Measurements from ENCODE around the gene CGNL1. TPM values are rescaled to one million over a fixed set of nuclear protein-coding genes. Genes with fewer than 3 reads are reported as not detected.

CGNL1 gene
- total RNA-seq, 2 donors from 2014 or later, result 3.9 to 4.7 TPM

GRCh38 chr15:57377478-57377847 is 1.2 kb downstream of the CGNL1 start:
- Histone ChIP-seq H3K9ac (ENCODE audit: low read depth in 2 of 2, low read length in 2 of 2) (no peak overlapping the region), H3K4me3 (no peak overlapping the region), H3K4me1 (peaks cover 4% of the 10 kb centered on the region), H3K9me3 (no peaks in the 10 kb centered on the region), H3K27ac (no peak overlapping the region), H3K36me3 (no peaks in the 10 kb centered on the region), H3K27me3 (peaks cover 4% of the 10 kb centered on the region)
- TF ChIP-seq, protein P1, sequence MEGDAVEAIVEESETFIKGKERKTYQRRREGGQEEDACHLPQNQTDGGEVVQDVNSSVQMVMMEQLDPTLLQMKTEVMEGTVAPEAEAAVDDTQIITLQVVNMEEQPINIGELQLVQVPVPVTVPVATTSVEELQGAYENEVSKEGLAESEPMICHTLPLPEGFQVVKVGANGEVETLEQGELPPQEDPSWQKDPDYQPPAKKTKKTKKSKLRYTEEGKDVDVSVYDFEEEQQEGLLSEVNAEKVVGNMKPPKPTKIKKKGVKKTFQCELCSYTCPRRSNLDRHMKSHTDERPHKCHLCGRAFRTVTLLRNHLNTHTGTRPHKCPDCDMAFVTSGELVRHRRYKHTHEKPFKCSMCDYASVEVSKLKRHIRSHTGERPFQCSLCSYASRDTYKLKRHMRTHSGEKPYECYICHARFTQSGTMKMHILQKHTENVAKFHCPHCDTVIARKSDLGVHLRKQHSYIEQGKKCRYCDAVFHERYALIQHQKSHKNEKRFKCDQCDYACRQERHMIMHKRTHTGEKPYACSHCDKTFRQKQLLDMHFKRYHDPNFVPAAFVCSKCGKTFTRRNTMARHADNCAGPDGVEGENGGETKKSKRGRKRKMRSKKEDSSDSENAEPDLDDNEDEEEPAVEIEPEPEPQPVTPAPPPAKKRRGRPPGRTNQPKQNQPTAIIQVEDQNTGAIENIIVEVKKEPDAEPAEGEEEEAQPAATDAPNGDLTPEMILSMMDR (IDR thresholded peaks at IDR 0.05), result no peak
- intact Hi-C loops (cut with DNase I), result no loop called here
- DNase-seq, result no peak

- H3K4me1 ChIP-seq, result peaks cover 4% of the 10 kb centered on the region
- no peak overlapping the region for H3K9ac ChIP-seq (ENCODE audit: low read depth in 2 of 2, low read length in 2 of 2)
- no peak for DNase-seq
- H3K27ac ChIP-seq, result no peak overlapping the region
- H3K9me3 ChIP-seq, result no peaks in the 10 kb centered on the region
- TF ChIP-seq, protein P1 (IDR thresholded peaks at IDR 0.05), result no peak
- H3K4me3 ChIP-seq, result no peak overlapping the region
- peaks cover 4% of the 10 kb centered on the region for H3K27me3 ChIP-seq
- intact Hi-C loops (cut with DNase I), result no loop called here
- H3K36me3 ChIP-seq, result no peaks in the 10 kb centered on the region
Measured at GRCh38 chr15:57379487-57379886, 3.2 kb downstream of the CGNL1 start.

GRCh38 chr15:57380854-57381253 is 4.5 kb downstream of the CGNL1 start:
- Histone ChIP-seq H3K9me3 (no peaks in the 10 kb centered on the region), H3K36me3 (no peaks in the 10 kb centered on the region), H3K27me3 (peaks cover 4% of the 10 kb centered on the region), H3K9ac (ENCODE audit: low read depth in 2 of 2, low read length in 2 of 2) (no peak overlapping the region), H3K4me3 (no peak overlapping the region), H3K4me1 (peaks cover 4% of the 10 kb centered on the region), H3K27ac (no peak overlapping the region)
- DNase-seq, result no peak
- intact Hi-C loops (cut with DNase I), result no loop called here
- TF ChIP-seq, protein P1 (IDR thresholded peaks at IDR 0.05), result no peak

DNA sequence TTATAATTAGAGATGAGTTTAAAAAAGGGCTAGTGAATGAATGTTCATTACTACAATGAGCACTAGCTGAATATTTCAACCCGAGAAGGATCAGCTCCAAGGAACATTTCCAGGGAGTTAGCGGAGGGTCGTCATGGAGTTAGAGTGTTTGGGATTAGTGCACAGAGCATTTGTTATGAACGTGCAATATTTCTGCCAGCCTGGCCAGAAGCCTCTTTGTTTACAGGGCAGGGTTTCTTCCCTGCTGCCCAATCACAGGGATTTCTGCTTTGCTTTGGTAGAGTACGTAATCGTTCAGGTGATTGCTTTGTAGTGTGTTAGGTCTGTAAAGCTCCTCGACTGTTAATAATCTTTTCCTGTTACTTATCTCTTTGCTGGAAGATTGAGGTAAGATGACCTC is 5.9 kb downstream of the CGNL1 start:
- Histone ChIP-seq H3K27me3 (peaks cover 3% of the 10 kb centered on the region), H3K9me3 (no peaks in the 10 kb centered on the region), H3K4me3 (no peak overlapping the region), H3K36me3 (no peaks in the 10 kb centered on the region), H3K27ac (no peak overlapping the region), H3K4me1 (peaks cover 4% of the 10 kb centered on the region), H3K9ac (ENCODE audit: low read depth in 2 of 2, low read length in 2 of 2) (no peak overlapping the region)
- TF ChIP-seq, protein P1 (IDR thresholded peaks at IDR 0.05), result no peak
- peak; percentile 40 for DNase-seq
- intact Hi-C loops (cut with DNase I), result no loop called here

DNA sequence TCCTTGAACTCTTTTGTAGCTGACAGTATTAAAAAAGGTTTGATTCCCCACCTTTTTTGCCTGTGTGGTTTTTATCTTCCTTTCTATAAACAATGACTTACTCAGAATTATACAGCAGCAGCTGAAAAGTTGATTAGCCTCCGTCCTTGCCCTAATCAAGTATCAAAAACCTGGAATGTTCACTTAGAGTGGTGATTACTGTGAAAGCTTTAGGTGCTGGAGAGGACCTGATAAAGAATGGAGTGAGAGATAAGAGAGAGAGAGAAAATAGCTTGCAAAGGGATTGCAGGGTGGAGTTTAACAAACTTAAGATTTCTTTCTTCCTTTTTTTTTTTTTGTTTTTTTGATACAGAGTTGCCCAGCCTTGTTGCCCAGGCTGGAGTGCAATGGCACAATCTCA is 6.7 kb downstream of the CGNL1 start:
- Histone ChIP-seq H3K4me1 (peaks cover 4% of the 10 kb centered on the region), H3K27me3 (no peaks in the 10 kb centered on the region), H3K27ac (no peak overlapping the region), H3K9ac (ENCODE audit: low read depth in 2 of 2, low read length in 2 of 2) (no peak overlapping the region), H3K36me3 (no peaks in the 10 kb centered on the region), H3K4me3 (no peak overlapping the region), H3K9me3 (no peaks in the 10 kb centered on the region)
- DNase-seq, result no peak
- TF ChIP-seq, protein P1 (IDR thresholded peaks at IDR 0.05), result no peak
- intact Hi-C loops (cut with DNase I), result no loop called here

DNA sequence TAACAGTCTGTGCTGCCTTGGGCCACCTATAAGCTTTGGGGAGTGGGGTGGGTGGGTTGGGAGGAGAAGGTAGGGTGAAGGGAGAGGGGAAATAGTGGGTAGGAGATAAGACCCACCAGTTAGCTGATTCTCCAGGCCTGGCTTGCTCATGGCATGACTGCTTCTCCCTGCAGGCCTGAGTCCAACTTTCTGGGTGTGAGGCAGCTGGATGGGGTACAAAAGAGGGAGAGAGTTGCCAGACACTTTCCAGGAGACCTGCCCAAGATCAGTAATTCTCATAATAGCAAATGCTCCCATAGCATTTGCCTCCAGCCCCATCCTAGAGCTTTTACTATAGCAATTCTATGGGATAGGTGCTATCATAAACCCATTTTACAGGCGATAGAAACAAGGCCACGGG is 7.7 kb downstream of the CGNL1 start:
- intact Hi-C loops (cut with DNase I), result no loop called here
- no peaks in the 10 kb centered on the region for H3K36me3 ChIP-seq
- H3K27me3 ChIP-seq, result no peaks in the 10 kb centered on the region
- H3K4me1 ChIP-seq, result peaks cover 4% of the 10 kb centered on the region
- H3K4me3 ChIP-seq, result no peak overlapping the region
- TF ChIP-seq, protein P1 (IDR thresholded peaks at IDR 0.05), result no peak
- H3K27ac ChIP-seq, result no peak overlapping the region
- no peaks in the 10 kb centered on the region for H3K9me3 ChIP-seq
- no peak overlapping the region for H3K9ac ChIP-seq (ENCODE audit: low read depth in 2 of 2, low read length in 2 of 2)
- DNase-seq, result no peak

Data from colonic mucosa (tissue), 4 donors.